NCI-H128 (cell line): ENCODE measurements around the gene HOXD1.

ENCODE experiments used
- DNase-seq: peaks from one replicate; lab custom pipeline; 2025; ENCODE audit not compliant: unreplicated experiment; lab: John Stamatoyannopoulos, UW

Gene HOXD1

GRCh38 chr2:176178757-176179295 is 9.6 kb upstream of the HOXD1 start:
- DNase-seq: no peak

GRCh38 chr2:176181551-176181950 is 6.9 kb upstream of the HOXD1 start:
- no peak for DNase-seq

GRCh38 chr2:176182671-176183070 is 5.8 kb upstream of the HOXD1 start:
- DNase-seq: no peak

GRCh38 chr2:176184749-176185148 is 3.7 kb upstream of the HOXD1 start:
- DNase-seq: no peak

- DNase-seq: no peak
These were observed 2.4 kb upstream of the HOXD1 start for GRCh38 chr2:176186024-176186423.

- no peak for DNase-seq
These were observed 1.1 kb upstream of the HOXD1 start for GRCh38 chr2:176187200-176187898.

GRCh38 chr2:176188774-176189680 is 559 bp downstream of the HOXD1 start:
- DNase-seq: no peak

GRCh38 chr2:176189681-176190641 is 1.5 kb downstream of the HOXD1 start:
- no peak for DNase-seq

GRCh38 chr2:176192351-176192750 is 3.9 kb downstream of the HOXD1 start:
- DNase-seq: no peak

- no peak for DNase-seq
These were observed 4.6 kb downstream of the HOXD1 start for GRCh38 chr2:176193048-176193447.

- no peak for DNase-seq
These were observed 11.4 kb downstream of the HOXD1 start for GRCh38 chr2:176199902-176200301.

GRCh38 chr2:176200971-176201370 is 12.5 kb downstream of the HOXD1 start:
- DNase-seq: no peak

GRCh38 chr2:176202491-176202890 is 14.0 kb downstream of the HOXD1 start:
- no peak for DNase-seq

- no peak for DNase-seq
These were observed 16.7 kb downstream of the HOXD1 start for GRCh38 chr2:176205126-176205525.

- DNase-seq: no peak
These were observed 17.7 kb downstream of the HOXD1 start for GRCh38 chr2:176206136-176206535.

GRCh38 chr2:176206682-176207081 is 18.2 kb downstream of the HOXD1 start:
- DNase-seq: no peak

GRCh38 chr2:176211110-176211509 is 22.6 kb downstream of the HOXD1 start:
- no peak for DNase-seq

- no peak for DNase-seq
These were observed 23.8 kb downstream of the HOXD1 start for GRCh38 chr2:176212276-176212675.

- DNase-seq: no peak
These were observed 24.9 kb downstream of the HOXD1 start for GRCh38 chr2:176213406-176213805.

GRCh38 chr2:176227874-176228273 is 39.4 kb downstream of the HOXD1 start:
- no peak for DNase-seq

- no peak for DNase-seq
These were observed 45.7 kb downstream of the HOXD1 start for GRCh38 chr2:176234156-176234555.
